ENCODE measurements around the gene RGS17. TPM values are rescaled to one million over a fixed set of nuclear protein-coding genes. Genes with fewer than 3 reads are reported as not detected.

RGS17 gene
- total and polyA plus RNA-seq, 10 of the 15 experiments (the other 5 are each of a cell fraction or from before 2014, with no cell fraction given), result 0.06 to 0.29 (median 0.14) TPM; not detected in 4

DNA sequence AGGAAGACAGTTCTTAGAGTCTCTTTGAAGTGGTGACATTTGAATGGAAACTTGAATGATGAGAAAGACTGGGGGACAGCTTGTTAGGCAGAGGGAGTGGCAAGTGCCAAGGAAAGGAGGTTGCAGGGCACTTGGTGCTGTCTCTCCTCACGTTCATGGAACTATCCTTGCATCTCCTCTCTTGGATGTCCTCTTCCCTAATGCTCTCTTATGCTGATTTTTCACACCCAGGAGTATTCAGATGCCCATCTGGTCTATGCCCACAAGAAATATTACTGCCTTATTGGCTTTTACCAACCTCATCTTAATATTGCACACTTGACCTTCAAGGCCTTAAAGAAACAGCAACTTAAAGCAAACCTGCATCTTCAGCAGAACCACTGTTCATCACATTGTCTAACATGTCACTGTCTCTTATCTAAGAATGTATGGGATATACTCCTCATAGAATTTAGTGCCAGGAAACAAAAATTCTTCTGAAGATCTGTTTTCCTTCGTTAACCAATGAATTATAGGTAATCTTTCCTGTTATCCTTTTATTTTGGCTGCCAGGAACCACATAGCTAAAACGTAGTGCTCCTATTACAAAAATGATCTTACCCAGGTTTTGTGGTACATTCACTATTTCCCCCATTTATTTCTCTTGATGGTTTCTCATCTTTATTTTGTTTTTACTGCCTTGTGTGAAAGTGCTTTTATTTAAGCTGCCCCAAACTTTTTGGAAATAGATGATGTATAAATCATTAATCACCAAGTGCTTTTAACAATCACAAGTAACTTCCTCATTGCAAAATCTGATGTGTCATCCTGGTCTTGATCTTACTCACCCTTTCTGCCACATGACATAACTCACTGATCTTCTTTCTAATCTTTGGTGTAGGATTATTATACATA, 12.8 kb downstream of the RGS17 start (continued):
- TF ChIP-seq, protein P1, sequence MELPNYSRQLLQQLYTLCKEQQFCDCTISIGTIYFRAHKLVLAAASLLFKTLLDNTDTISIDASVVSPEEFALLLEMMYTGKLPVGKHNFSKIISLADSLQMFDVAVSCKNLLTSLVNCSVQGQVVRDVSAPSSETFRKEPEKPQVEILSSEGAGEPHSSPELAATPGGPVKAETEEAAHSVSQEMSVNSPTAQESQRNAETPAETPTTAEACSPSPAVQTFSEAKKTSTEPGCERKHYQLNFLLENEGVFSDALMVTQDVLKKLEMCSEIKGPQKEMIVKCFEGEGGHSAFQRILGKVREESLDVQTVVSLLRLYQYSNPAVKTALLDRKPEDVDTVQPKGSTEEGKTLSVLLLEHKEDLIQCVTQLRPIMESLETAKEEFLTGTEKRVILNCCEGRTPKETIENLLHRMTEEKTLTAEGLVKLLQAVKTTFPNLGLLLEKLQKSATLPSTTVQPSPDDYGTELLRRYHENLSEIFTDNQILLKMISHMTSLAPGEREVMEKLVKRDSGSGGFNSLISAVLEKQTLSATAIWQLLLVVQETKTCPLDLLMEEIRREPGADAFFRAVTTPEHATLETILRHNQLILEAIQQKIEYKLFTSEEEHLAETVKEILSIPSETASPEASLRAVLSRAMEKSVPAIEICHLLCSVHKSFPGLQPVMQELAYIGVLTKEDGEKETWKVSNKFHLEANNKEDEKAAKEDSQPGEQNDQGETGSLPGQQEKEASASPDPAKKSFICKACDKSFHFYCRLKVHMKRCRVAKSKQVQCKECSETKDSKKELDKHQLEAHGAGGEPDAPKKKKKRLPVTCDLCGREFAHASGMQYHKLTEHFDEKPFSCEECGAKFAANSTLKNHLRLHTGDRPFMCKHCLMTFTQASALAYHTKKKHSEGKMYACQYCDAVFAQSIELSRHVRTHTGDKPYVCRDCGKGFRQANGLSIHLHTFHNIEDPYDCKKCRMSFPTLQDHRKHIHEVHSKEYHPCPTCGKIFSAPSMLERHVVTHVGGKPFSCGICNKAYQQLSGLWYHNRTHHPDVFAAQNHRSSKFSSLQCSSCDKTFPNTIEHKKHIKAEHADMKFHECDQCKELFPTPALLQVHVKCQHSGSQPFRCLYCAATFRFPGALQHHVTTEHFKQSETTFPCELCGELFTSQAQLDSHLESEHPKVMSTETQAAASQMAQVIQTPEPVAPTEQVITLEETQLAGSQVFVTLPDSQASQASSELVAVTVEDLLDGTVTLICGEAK (IDR thresholded peaks at IDR 0.05; ENCODE audit: borderline replicate concordance), result no peak; the same call in 1 of the 2 replicates
- TF ChIP-seq, protein P2, sequence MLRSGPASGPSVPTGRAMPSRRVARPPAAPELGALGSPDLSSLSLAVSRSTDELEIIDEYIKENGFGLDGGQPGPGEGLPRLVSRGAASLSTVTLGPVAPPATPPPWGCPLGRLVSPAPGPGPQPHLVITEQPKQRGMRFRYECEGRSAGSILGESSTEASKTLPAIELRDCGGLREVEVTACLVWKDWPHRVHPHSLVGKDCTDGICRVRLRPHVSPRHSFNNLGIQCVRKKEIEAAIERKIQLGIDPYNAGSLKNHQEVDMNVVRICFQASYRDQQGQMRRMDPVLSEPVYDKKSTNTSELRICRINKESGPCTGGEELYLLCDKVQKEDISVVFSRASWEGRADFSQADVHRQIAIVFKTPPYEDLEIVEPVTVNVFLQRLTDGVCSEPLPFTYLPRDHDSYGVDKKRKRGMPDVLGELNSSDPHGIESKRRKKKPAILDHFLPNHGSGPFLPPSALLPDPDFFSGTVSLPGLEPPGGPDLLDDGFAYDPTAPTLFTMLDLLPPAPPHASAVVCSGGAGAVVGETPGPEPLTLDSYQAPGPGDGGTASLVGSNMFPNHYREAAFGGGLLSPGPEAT (IDR thresholded peaks at IDR 0.05; ENCODE audit: low read depth), result peak; percentile 72; the same call in 1 of the 2 replicates
- TF ChIP-seq, protein P3, sequence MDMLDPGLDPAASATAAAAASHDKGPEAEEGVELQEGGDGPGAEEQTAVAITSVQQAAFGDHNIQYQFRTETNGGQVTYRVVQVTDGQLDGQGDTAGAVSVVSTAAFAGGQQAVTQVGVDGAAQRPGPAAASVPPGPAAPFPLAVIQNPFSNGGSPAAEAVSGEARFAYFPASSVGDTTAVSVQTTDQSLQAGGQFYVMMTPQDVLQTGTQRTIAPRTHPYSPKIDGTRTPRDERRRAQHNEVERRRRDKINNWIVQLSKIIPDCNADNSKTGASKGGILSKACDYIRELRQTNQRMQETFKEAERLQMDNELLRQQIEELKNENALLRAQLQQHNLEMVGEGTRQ (IDR thresholded peaks at IDR 0.05; ENCODE audit: borderline replicate concordance, low read depth, low read length), result no peak; the same call in 1 of the 2 replicates
- TF ChIP-seq KAT2A (conservative IDR thresholded peaks at IDR 0.05; ENCODE audit: control insufficient read depth, low read depth, low read length), result no peak
- peak; percentile 78 to 84 for TF ChIP-seq EP300 (IDR thresholded peaks at IDR 0.05; ENCODE audit: borderline replicate concordance in 1 of 2, control insufficient read depth in 1 of 2, low read depth in 2 of 2, low read length in 2 of 2)
- TF ChIP-seq STAT1 (conservative IDR thresholded peaks at IDR 0.05), result no peak
- TF ChIP-seq RAD51 (IDR thresholded peaks at IDR 0.05), result peak; percentile 76; the same call in 1 of the 2 replicates
- peak in 1 of 2 experiments; percentile 6; a peak in 1 of 4 replicates for TF ChIP-seq BHLHE40 (IDR thresholded peaks at IDR 0.05; ENCODE audit: borderline replicate concordance in 1 of 2, low read depth in 2 of 2, low read length in 1 of 2)
- TF ChIP-seq NR2F1 (conservative IDR thresholded peaks at IDR 0.05), result peak; percentile 52
- TF ChIP-seq KLF5 (IDR thresholded peaks at IDR 0.05; ENCODE audit: partially characterized antibody), result no peak
- peak; percentile 45 to 74; a peak in 2 of 4 replicates for TF ChIP-seq IKZF2 (IDR thresholded peaks at IDR 0.05)
- TF ChIP-seq EED (IDR thresholded peaks at IDR 0.05; ENCODE audit: low read depth), result no peak
- no peak for TF ChIP-seq NR2C1 (IDR thresholded peaks at IDR 0.05)
- no peak for TF ChIP-seq POLR2AphosphoS2 (IDR thresholded peaks at IDR 0.05; ENCODE audit: low read depth, low read length)
- TF ChIP-seq MXI1 (IDR thresholded peaks at IDR 0.05; ENCODE audit: low read depth, low read length), result peak; percentile 44; the same call in 1 of the 2 replicates
- TF ChIP-seq BACH1 (IDR thresholded peaks at IDR 0.05; ENCODE audit: borderline replicate concordance), result peak; percentile 96; the same call in 1 of the 2 replicates
- no peak for TF ChIP-seq RB1 (IDR thresholded peaks at IDR 0.05; ENCODE audit: borderline replicate concordance)
- TF ChIP-seq, protein P4, sequence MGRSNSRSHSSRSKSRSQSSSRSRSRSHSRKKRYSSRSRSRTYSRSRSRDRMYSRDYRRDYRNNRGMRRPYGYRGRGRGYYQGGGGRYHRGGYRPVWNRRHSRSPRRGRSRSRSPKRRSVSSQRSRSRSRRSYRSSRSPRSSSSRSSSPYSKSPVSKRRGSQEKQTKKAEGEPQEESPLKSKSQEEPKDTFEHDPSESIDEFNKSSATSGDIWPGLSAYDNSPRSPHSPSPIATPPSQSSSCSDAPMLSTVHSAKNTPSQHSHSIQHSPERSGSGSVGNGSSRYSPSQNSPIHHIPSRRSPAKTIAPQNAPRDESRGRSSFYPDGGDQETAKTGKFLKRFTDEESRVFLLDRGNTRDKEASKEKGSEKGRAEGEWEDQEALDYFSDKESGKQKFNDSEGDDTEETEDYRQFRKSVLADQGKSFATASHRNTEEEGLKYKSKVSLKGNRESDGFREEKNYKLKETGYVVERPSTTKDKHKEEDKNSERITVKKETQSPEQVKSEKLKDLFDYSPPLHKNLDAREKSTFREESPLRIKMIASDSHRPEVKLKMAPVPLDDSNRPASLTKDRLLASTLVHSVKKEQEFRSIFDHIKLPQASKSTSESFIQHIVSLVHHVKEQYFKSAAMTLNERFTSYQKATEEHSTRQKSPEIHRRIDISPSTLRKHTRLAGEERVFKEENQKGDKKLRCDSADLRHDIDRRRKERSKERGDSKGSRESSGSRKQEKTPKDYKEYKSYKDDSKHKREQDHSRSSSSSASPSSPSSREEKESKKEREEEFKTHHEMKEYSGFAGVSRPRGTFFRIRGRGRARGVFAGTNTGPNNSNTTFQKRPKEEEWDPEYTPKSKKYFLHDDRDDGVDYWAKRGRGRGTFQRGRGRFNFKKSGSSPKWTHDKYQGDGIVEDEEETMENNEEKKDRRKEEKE (IDR thresholded peaks at IDR 0.05), result no peak
- TF ChIP-seq GABPA (IDR thresholded peaks at IDR 0.05; ENCODE audit: low read depth), result no peak
